Measurements from ENCODE around the gene NUP43.

The NUP43 gene

DNA sequence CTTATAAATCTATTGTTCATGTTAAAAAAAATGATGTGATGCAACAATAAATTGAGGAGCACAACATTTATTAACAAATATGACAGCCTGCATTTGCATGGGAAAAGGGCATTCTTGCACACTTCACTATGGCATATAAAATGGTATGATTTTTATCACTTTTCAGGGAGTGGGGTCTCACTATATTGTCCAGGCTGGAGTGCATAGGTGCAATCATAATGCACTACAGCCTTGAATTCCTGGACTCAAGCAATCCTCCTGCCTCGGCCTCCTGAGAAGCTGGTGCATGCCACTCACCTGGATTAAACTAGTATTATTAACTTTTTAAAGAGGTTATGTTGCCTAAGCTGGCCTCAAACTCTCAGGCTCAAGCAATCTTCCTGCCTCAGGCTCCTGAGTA lies 11.4 kb downstream of the NUP43 start:
- no peak for TF ChIP-seq POLR2AphosphoS5 (IDR thresholded peaks at IDR 0.05; ENCODE audit: low read depth, low read length)
- TF ChIP-seq POLR2A (IDR thresholded peaks at IDR 0.05; ENCODE audit: low read depth, low read length), result no peak
- TF ChIP-seq TAF1 (IDR thresholded peaks at IDR 0.05; ENCODE audit: borderline replicate concordance, low read depth, low read length), result no peak
- DNase-seq (ENCODE audit: insufficient read length), result no peak
- FAIRE-seq, result no peak

DNA sequence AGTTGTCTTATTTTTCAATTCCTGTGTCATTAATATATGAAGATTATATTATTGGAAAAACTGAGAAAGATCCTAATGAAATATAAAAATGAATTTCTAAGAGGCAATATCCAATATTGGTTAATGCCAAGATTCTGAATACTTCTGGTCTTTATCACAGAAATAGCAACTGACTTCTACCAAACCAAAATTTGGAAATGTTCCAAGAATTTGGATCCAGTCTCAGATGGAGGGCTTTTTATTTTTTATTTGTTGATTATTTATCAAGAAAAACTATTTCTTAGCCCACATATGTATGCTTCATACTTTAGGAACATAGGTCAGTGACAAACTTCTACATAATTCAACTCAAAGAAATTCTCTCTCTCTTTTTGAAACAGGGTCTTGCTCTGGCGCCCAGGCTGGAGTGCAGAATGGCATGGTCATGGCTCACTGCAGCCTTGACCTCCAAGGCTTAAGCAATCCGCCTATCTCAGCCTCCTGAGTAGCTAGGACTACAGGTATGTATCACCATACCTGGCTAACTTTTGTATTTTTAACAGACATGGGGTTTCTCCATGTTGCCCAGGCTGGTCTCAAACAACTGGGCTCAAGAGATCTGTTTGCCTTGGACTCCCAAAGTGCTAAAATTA lies 13.1 kb downstream of the NUP43 start:
- DNase-seq (ENCODE audit: insufficient read length) (no peak), FAIRE-seq (no peak)
- TF ChIP-seq POLR2AphosphoS5 (IDR thresholded peaks at IDR 0.05; ENCODE audit: low read depth, low read length) (no peak), POLR2A (IDR thresholded peaks at IDR 0.05; ENCODE audit: low read depth, low read length) (no peak), TAF1 (IDR thresholded peaks at IDR 0.05; ENCODE audit: borderline replicate concordance, low read depth, low read length) (no peak)

DNA sequence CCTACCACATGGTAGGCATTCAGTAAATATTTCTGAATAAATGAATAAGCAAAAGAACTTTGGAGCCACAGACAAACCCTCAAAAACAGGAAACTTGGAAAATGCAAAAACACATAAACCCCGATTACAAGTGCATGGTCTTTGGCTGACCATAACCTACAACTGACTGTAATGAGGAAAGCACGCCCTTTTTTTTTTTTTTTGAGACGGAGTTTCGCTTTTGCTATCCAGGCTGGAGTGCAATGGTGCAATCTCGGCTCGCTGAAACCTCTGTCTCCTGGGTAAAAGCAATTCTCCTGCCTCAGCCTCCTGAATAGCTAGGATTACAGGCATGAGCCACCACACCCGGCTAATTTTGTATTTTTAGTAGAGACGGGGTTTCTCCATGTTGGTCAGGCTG lies 16.5 kb downstream of the NUP43 start:
- DNase-seq (ENCODE audit: insufficient read length), result no peak
- FAIRE-seq, result no peak
- TF ChIP-seq POLR2AphosphoS5 (IDR thresholded peaks at IDR 0.05; ENCODE audit: low read depth, low read length), result no peak
- no peak for TF ChIP-seq POLR2A (IDR thresholded peaks at IDR 0.05; ENCODE audit: low read depth, low read length)
- TF ChIP-seq TAF1 (IDR thresholded peaks at IDR 0.05; ENCODE audit: borderline replicate concordance, low read depth, low read length), result no peak

DNA sequence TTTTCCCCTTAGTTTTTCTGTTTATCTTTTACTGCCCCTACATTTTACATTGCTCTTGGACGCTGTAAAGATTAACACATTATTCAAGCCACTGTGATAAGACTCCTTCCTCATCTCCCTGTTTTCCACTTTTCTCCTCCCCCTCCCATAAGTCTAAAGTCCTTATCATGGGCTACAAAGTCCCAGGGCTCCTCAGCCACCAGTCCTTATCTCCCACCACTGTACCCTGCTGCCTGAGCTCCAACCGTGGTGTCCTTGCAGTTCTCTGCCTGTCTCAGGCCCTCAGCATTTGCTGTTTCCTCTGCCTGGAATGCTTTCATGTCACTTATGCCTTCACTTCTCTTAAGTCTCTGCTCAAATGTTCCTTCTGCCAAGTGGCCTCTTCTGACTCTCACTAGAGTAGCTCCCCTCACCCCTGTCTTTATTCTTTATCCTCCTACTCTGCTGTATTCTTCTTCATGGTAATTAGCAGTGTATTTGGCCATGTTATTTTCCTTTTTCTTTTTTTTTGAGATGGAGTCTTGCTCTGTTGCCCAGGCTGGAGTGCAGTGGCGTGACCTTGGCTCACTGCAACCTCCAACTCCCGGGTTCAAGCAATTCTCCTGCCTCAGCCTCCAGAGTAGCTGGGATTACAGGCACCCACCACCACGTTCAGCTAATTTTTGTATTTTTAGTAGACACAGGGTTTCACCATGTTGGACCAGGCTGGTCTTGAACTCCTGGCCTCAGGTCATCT lies 17.7 kb downstream of the NUP43 start:
- no peak for TF ChIP-seq POLR2AphosphoS5 (IDR thresholded peaks at IDR 0.05; ENCODE audit: low read depth, low read length)
- no peak for TF ChIP-seq TAF1 (IDR thresholded peaks at IDR 0.05; ENCODE audit: borderline replicate concordance, low read depth, low read length)
- TF ChIP-seq POLR2A (IDR thresholded peaks at IDR 0.05; ENCODE audit: low read depth, low read length), result no peak
- DNase-seq (ENCODE audit: insufficient read length) (no peak), FAIRE-seq (no peak)

DNA sequence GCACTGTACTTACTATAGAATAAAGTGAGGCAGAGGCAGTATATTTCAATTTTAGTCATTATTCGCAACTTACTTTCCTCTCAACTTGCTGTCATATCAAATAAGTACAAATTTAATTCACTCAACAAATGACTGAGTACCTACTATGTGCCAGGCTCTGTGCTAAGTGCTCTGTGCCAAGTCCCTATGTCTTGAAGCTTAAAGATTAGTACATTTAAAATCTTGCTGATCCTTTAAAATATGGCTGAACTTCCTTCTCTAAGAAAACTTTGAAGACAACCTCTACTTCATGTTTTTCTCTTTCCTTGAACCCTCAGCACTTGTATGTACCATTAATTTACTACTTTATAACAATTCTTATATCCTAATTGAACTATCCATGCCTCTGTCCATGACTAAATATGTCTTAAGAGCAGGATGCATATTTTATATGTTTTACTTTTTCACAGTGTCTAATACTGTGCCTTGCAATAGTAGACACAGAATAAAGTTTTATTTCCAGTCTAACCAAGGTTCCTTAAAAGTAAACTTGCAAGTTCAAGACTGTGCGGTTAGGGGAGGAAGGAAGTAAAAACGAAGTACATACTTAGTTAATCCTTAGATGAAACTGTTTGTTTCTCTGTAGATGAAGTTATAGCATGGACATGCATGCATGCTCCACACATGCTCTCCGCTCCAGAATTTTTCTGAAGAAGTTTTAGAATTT lies 18.4 kb downstream of the NUP43 start:
- DNase-seq (ENCODE audit: insufficient read length) (no peak), FAIRE-seq (no peak)
- no peak for TF ChIP-seq TAF1 (IDR thresholded peaks at IDR 0.05; ENCODE audit: borderline replicate concordance, low read depth, low read length)
- TF ChIP-seq POLR2AphosphoS5 (IDR thresholded peaks at IDR 0.05; ENCODE audit: low read depth, low read length), result no peak
- no peak for TF ChIP-seq POLR2A (IDR thresholded peaks at IDR 0.05; ENCODE audit: low read depth, low read length)

DNA sequence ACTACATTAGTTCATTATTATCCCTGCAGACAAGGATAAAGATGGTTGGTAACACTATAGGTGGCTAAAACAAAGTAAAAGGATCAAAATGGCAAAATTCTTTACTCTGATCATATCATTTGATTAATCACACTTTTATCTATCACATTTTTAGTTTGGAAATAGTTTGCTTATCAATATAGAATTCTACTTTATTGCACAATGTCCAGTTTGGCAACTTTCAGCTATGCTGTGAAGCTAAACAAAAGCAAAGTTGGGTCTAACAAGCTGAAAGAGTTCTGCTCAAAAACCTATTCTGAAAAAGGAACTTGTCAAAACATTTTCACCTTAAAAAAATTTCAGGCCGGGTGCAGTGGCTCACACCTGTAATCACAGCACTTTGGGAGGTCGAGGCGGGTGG lies 20.5 kb downstream of the NUP43 start:
- FAIRE-seq, result no peak
- TF ChIP-seq TAF1 (IDR thresholded peaks at IDR 0.05; ENCODE audit: borderline replicate concordance, low read depth, low read length), result no peak
- no peak for TF ChIP-seq POLR2A (IDR thresholded peaks at IDR 0.05; ENCODE audit: low read depth, low read length)
- TF ChIP-seq POLR2AphosphoS5 (IDR thresholded peaks at IDR 0.05; ENCODE audit: low read depth, low read length), result no peak
- no peak for DNase-seq (ENCODE audit: insufficient read length)

DNA sequence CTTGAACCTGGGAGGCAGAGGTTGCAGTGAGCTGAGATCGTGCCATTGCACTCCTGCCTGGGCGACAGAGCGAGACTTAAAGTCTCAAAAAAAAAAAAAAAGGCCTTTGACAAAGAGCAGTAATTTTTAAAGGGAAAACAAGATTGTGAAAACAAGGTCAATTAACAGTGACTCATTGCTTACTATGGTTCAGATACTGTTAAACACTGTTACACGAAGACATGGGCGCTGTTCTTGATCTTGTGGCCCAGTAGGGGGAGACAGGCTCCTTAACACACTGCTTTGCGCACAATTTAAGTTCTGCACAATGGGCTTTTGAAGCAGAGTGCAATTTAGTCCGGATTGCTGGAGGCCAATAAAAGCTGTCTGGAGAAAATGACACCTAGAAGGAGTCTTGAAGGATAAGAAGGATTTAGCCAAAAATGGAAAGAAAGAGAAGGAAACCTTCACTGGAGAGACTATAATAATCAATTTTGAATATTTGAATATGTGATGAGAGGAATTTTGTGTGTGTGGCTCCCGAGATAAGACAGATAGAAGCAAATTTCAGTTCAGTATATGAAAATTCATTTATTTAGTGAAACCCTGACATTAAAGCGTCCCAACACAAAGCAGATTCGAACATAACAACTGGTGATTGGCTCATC lies 22.4 kb downstream of the NUP43 start:
- TF ChIP-seq TAF1 (IDR thresholded peaks at IDR 0.05; ENCODE audit: borderline replicate concordance, low read depth, low read length), result no peak
- TF ChIP-seq POLR2A (IDR thresholded peaks at IDR 0.05; ENCODE audit: low read depth, low read length), result no peak
- no peak for TF ChIP-seq POLR2AphosphoS5 (IDR thresholded peaks at IDR 0.05; ENCODE audit: low read depth, low read length)
- FAIRE-seq, result peak; percentile 54
- no peak for DNase-seq (ENCODE audit: insufficient read length)

DNA sequence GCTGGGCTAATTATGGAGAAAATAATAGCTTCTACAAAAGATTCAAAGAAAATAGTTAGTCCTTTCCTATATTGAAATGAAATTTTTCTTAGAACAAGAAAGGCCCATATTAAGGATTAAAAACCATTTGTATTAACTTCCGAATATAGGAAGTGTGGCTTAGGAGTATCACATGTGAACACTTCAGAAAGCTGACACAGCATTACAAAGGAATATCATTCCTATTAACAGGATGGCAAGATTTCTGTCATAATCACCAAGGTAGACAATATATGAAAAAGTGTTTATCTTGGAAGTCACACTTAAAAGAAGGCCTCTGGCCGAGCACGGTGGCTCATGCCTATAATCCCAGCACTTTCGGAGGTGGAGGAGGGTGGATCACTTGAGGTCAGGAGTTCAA lies 23.1 kb downstream of the NUP43 start:
- TF ChIP-seq POLR2A (IDR thresholded peaks at IDR 0.05; ENCODE audit: low read depth, low read length) (no peak), POLR2AphosphoS5 (IDR thresholded peaks at IDR 0.05; ENCODE audit: low read depth, low read length) (no peak), TAF1 (IDR thresholded peaks at IDR 0.05; ENCODE audit: borderline replicate concordance, low read depth, low read length) (no peak)
- DNase-seq (ENCODE audit: insufficient read length) (no peak), FAIRE-seq (no peak)

DNA sequence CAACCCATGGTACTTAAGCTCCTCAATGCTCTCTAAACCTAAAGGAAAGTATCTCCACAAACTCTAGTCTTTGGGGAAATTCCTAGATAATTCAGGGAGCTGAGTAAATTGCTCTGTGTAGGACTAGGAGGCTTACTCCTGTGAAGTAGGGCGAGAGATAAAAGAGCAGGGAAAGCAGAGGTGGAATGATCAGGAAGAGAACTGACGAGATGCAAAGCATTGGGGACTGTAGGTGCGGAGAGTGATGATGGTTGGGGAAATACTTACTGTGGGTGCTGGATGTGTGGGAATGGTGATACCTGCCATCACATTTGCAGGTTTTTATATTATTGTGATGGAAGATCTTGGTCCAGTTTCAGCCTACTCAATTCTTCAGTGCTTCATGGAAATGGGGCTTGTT lies 26.8 kb downstream of the NUP43 start:
- no peak for FAIRE-seq

DNA sequence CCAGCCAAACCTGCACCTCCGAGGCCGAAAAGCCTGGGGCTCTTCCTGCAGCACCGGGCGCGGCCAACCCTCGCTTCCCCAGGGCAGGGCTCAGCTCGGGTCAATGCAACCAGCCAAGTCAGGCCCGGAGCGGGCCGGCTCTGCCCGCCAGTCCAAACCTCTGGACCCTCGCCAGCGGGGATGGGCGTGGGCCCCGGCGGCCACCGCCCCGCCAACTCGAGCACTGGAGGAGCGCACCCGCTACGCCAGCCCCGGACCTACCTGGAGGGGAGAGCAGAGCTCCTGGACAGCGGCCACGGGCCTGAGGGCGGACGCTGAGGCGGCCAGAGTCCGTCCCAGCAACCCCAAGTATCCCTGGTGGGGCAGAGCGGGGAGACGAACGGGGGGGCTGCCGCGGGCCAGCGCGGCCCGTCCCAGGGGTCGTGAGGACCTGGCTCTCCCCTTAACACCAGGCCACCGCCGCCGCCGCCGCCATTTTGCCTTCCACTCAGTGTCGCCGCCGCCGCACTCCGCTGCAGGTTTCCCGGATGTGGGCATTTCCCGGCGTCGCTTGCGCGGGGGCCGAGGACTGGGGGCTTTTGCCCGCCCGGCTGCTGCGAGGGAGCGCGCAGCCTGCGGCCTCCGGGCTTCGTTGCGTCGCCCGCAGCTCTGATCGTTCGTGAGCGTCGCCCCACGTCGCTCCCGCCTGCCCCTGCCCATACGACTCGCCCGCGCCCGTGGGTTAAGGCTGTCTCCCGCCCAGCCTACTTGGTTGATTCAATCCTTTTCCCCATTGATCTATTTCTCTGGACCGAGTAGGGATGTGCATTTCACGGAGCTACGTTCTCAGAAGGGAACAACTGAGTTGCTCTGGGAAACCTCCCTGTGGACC lies 28.5 kb downstream of the NUP43 start, which contains the start of gene LATS1:
TSS of gene LATS1 (minus strand) at position 514 of the 871 bp plus-strand sequence. CDS start 15,975 bp downstream, outside the sequence.
- DNase-seq (ENCODE audit: insufficient read length) (peak; percentile 82), FAIRE-seq (peak; percentile 87)

More for the DNA sequence above, 26.8 kb downstream of the NUP43 start:
- no peak for DNase-seq (ENCODE audit: insufficient read length)
- TF ChIP-seq TAF1 (IDR thresholded peaks at IDR 0.05; ENCODE audit: borderline replicate concordance, low read depth, low read length) (no peak), POLR2A (IDR thresholded peaks at IDR 0.05; ENCODE audit: low read depth, low read length) (no peak), POLR2AphosphoS5 (IDR thresholded peaks at IDR 0.05; ENCODE audit: low read depth, low read length) (no peak)

More for the DNA sequence above, 28.5 kb downstream of the NUP43 start, which contains the start of gene LATS1:
- peak; percentile 99 for TF ChIP-seq POLR2A (IDR thresholded peaks at IDR 0.05; ENCODE audit: low read depth, low read length)
- TF ChIP-seq TAF1 (IDR thresholded peaks at IDR 0.05; ENCODE audit: borderline replicate concordance, low read depth, low read length), result peak; percentile 90
- TF ChIP-seq POLR2AphosphoS5 (IDR thresholded peaks at IDR 0.05; ENCODE audit: low read depth, low read length), result peak; percentile 94

All from GM12892 (cell line).